ENCODE measurements around the gene MRFAP1. TPM values are rescaled to one million over a fixed set of nuclear protein-coding genes. Genes with fewer than 3 reads are reported as not detected.

Gene MRFAP1
- total and polyA plus RNA-seq, 8 donors, result 51.9 to 369 (median 186) TPM

GRCh38 chr4:6684656-6685055 is 44.2 kb downstream of the MRFAP1 start:
- WGBS, 5 donors, result 83 to 94% (median 91%) methylated on average over 7 to 11 of the region's 11 CpGs
- TF ChIP-seq EP300 (IDR thresholded peaks at IDR 0.05) (no peak), POLR2A (IDR thresholded peaks at IDR 0.05) (no peak), POLR2AphosphoS5 (IDR thresholded peaks at IDR 0.05) (no peak)
- TF ChIP-seq, protein P1, sequence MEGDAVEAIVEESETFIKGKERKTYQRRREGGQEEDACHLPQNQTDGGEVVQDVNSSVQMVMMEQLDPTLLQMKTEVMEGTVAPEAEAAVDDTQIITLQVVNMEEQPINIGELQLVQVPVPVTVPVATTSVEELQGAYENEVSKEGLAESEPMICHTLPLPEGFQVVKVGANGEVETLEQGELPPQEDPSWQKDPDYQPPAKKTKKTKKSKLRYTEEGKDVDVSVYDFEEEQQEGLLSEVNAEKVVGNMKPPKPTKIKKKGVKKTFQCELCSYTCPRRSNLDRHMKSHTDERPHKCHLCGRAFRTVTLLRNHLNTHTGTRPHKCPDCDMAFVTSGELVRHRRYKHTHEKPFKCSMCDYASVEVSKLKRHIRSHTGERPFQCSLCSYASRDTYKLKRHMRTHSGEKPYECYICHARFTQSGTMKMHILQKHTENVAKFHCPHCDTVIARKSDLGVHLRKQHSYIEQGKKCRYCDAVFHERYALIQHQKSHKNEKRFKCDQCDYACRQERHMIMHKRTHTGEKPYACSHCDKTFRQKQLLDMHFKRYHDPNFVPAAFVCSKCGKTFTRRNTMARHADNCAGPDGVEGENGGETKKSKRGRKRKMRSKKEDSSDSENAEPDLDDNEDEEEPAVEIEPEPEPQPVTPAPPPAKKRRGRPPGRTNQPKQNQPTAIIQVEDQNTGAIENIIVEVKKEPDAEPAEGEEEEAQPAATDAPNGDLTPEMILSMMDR (IDR thresholded peaks at IDR 0.05), result no peak
- no peak for DNase-seq
- intact Hi-C loops (cut with DNase I; ENCODE audit: low total_unique reads), result no loop called here
- Histone ChIP-seq H3K36me3 (peaks cover 0 to 7% (median 0%) of the 10 kb centered on the region in 4 donors), H3K9me3 (peaks cover 0 to 4% (median 0%) of the 10 kb centered on the region in 4 donors), H3K4me1 (peaks cover 16 to 20% (median 20%) of the 10 kb centered on the region in 4 donors), H3K4me3 (no peak overlapping the region), H3K27ac (no peak overlapping the region), H3K27me3 (no peaks in the 10 kb centered on the region)

DNA sequence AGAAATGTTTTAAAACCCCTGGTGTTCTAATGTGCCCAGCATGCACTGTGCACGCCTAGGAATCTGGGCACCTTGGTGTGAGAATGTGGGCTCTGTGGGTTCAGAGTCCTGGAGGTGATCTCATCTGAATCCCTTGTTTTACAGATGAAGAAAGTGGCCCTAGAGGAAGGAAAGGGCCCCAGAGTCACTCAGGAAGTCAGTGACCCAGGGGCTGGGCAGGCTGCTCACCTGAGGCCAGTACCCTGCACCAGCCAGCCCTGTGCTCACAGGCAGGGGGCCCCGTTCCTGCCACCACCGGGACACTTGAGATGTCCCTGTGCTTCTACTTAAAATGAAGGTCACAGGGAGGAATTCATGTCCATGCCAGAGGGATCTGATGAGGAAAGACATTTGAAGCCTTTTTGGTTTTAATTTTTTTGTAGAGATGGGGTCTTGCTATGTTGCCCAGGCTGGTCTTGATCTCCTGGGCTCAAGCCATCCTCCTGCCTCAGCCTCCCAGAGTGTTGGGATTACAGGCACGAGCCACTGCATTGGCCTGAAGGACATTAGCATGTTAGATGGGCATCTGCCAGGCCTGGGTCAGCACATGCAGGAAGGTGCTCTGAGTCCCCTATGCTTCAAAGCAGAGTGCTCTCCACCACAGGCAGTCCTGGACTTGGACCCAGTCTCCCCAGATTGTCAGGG is 45.8 kb downstream of the MRFAP1 start:
- intact Hi-C loops (cut with DNase I; ENCODE audit: low total_unique reads), result no loop called here
- H3K4me3 ChIP-seq, result no peak overlapping the region
- no peaks in the 10 kb centered on the region for H3K9me3 ChIP-seq
- no peak for DNase-seq
- no peak overlapping the region for H3K27ac ChIP-seq
- H3K36me3 ChIP-seq, result no peaks in the 10 kb centered on the region
- no peaks in the 10 kb centered on the region for H3K27me3 ChIP-seq
- H3K4me1 ChIP-seq, result peaks cover 24 to 36% (median 31%) of the 10 kb centered on the region in 4 donors
- WGBS, 5 donors, result 64 to 92% (median 75%) methylated on average over 2 to 4 of the region's 4 CpGs
- TF ChIP-seq, protein P1 (IDR thresholded peaks at IDR 0.05), result no peak
- TF ChIP-seq POLR2A (IDR thresholded peaks at IDR 0.05) (no peak), POLR2AphosphoS5 (IDR thresholded peaks at IDR 0.05) (no peak), EP300 (IDR thresholded peaks at IDR 0.05) (no peak)

GRCh38 chr4:6687947-6688878 is 47.7 kb downstream of the MRFAP1 start:
- H3K27me3 ChIP-seq, result no peaks in the 10 kb centered on the region
- no peaks in the 10 kb centered on the region for H3K36me3 ChIP-seq
- peak overlapping the region in 3 of 4 donors; percentile 2 to 20 (median 17) for H3K4me3 ChIP-seq
- TF ChIP-seq, protein P1 (IDR thresholded peaks at IDR 0.05), result peak in 2 of 7 experiments; percentile 3 to 22
- no peak for TF ChIP-seq EP300 (IDR thresholded peaks at IDR 0.05)
- TF ChIP-seq POLR2A (IDR thresholded peaks at IDR 0.05), result no peak
- TF ChIP-seq POLR2AphosphoS5 (IDR thresholded peaks at IDR 0.05), result no peak
- intact Hi-C loops (cut with DNase I; ENCODE audit: low total_unique reads), result no loop called here
- peaks cover 24 to 39% (median 38%) of the 10 kb centered on the region in 4 donors for H3K4me1 ChIP-seq
- DNase-seq, result peak in 1 of 2 donors; percentile 76
- peak overlapping the region; percentile 77 to 92 (median 85) for H3K27ac ChIP-seq
- H3K9me3 ChIP-seq, result no peaks in the 10 kb centered on the region
- WGBS, 5 donors, result 60 to 87% (median 73%) methylated on average over 23 to 24 of the region's 24 CpGs

- DNase-seq, result peak; percentile 76 to 91
- intact Hi-C loops (cut with DNase I; ENCODE audit: low total_unique reads), result no loop called here
- 8 to 36% (median 14%) methylated on average over 21 to 23 of the region's 23 CpGs for WGBS, 5 donors
- Histone ChIP-seq H3K36me3 (no peaks in the 10 kb centered on the region), H3K9me3 (no peaks in the 10 kb centered on the region), H3K27ac (peak overlapping the region; percentile 77 to 92 (median 85)), H3K27me3 (no peaks in the 10 kb centered on the region), H3K4me1 (peaks cover 31 to 47% (median 41%) of the 10 kb centered on the region in 4 donors), H3K4me3 (peak overlapping the region in 3 of 4 donors; percentile 12 to 20 (median 17))
- TF ChIP-seq POLR2AphosphoS5 (IDR thresholded peaks at IDR 0.05), result peak in 2 of 3 donors; percentile 44 to 69
- no peak for TF ChIP-seq EP300 (IDR thresholded peaks at IDR 0.05)
- TF ChIP-seq, protein P1 (IDR thresholded peaks at IDR 0.05), result no peak
Observed at GRCh38 chr4:6688879-6689505, 48.5 kb downstream of the MRFAP1 start.

Data from stomach (tissue), 9 donors.